Measurements from ENCODE around the gene SLC14A1. TPM values are rescaled to one million over a fixed set of nuclear protein-coding genes. Genes with fewer than 3 reads are reported as not detected.

Gene SLC14A1
- total and polyA plus RNA-seq, 10 of the 15 experiments (the other 5 are each of a cell fraction or from before 2014, with no cell fraction given), result 0.06 to 0.67 (median 0.10) TPM; not detected in 2

- no peak for TF ChIP-seq RELB (IDR thresholded peaks at IDR 0.05; ENCODE audit: low read depth)
Observed at GRCh38 chr18:45748501-45748900, 24.5 kb downstream of the SLC14A1 start (continued).

GRCh38 chr18:45749918-45750689 lies 26.1 kb downstream of the SLC14A1 start:
- ATAC-seq (peak; percentile 69), FAIRE-seq (peak; percentile 82), DNase-seq (ENCODE audit: low read depth, low spot score) (peak; percentile 32)
- POLR2A ChIA-PET, result no interaction called here
- SMC1A ChIA-PET (ENCODE audit: uncharacterized antibody, unreplicated experiment), result interaction anchor here (1.0 to 2.5 kb wide), 6 partner anchors 25 to 334 kb away, joined by 3 to 7 read pairs (median 4); no protein-coding TSS in a partner anchor
- Histone ChIP-seq H3K9ac (ENCODE audit: control insufficient read depth, insufficient read depth, low read length) (no peak overlapping the region), H3K36me3 (ENCODE audit: control insufficient read depth in 2 of 2, insufficient read depth in 2 of 2, low read length in 1 of 2) (no peaks in the 10 kb centered on the region), H3K27me3 (replicated peaks in 1 of 2; ENCODE audit: control insufficient read depth in 2 of 2, insufficient read depth in 2 of 2, low read length in 1 of 2) (no peaks in the 10 kb centered on the region; a peak in 1 of 4 replicates), H3K4me2 (ENCODE audit: control insufficient read depth, insufficient read depth) (peak overlapping the region; percentile 63), H3K9me3 (replicated peaks; ENCODE audit: control insufficient read depth, insufficient read depth, low read length) (no peaks in the 10 kb centered on the region; the same call in 2 of the 3 replicates), H3K4me3 (peak overlapping the region; percentile 8; the same call in 1 of the 2 replicates), H4K20me1 (ENCODE audit: control insufficient read depth, insufficient read depth) (no peaks in the 10 kb centered on the region), H3K27ac (ENCODE audit: control insufficient read depth, insufficient read depth) (0 out of 2 replicates have a peak overlapping the region, but pooled peaks have one; percentile 26), H3K4me1 (ENCODE audit: control insufficient read depth, insufficient read depth, low read length) (peaks cover 14% of the 10 kb centered on the region), H3K79me2 (ENCODE audit: control insufficient read depth, insufficient read depth, low read length) (no peaks in the 10 kb centered on the region), H2AFZ (ENCODE audit: control insufficient read depth, low read depth, low read length) (peak overlapping the region; percentile 7; the same call in 1 of the 2 replicates)
- in situ Hi-C loops (cut with MboI) (no loop called here), intact Hi-C loops (cut with micrococcal nuclease; ENCODE audit: unreplicated experiment) (no loop called here)
- BruUV-seq (replicated peaks), result no TSS peak
- WGBS (ENCODE audit: insufficient coverage, insufficient replicate concordance, low lambda C conversion rate, missing lambda C conversion rate), result 35% methylated on average over 6 of the region's 6 CpGs
- CTCF ChIA-PET, result interaction anchor here (0.7 to 2.0 kb wide), 7 partner anchors 13 to 160 kb away, joined by 3 to 6 read pairs (median 4); no protein-coding TSS in a partner anchor
- RAD21 ChIA-PET (ENCODE audit: unreplicated experiment), result interaction anchor here (1.5 kb wide), 1 partner anchor 10 kb away, joined by 4 read pairs; no protein-coding TSS in a partner anchor
- no peak for TF ChIP-seq NFIC (IDR thresholded peaks at IDR 0.05; ENCODE audit: low read depth, low read length)
- TF ChIP-seq NRF1 (conservative IDR thresholded peaks at IDR 0.05; ENCODE audit: low read depth, low read length), result no peak
- peak; percentile 22; the same call in 1 of the 2 replicates for TF ChIP-seq MTA2 (IDR thresholded peaks at IDR 0.05; ENCODE audit: low read depth)
- TF ChIP-seq ASH2L (IDR thresholded peaks at IDR 0.05; ENCODE audit: borderline replicate concordance, low read depth), result no peak
- no peak for TF ChIP-seq RBBP5 (conservative IDR thresholded peaks at IDR 0.05)
- TF ChIP-seq ELK1 (IDR thresholded peaks at IDR 0.05; ENCODE audit: low read depth, low read length), result no peak
- TF ChIP-seq MEF2B (IDR thresholded peaks at IDR 0.05; ENCODE audit: partially characterized antibody, poor library complexity, severe bottlenecking), result peak; percentile 61
- TF ChIP-seq SPI1 (IDR thresholded peaks at IDR 0.05; ENCODE audit: borderline replicate concordance, insufficient read depth, low read depth, low read length), result peak; percentile 86
- TF ChIP-seq ZNF592 (IDR thresholded peaks at IDR 0.05), result 0 out of 2 replicates have a peak, but pooled peaks have one; percentile 39
- 0 out of 2 replicates have a peak, but pooled peaks have one; percentile 48 for TF ChIP-seq IKZF1 (conservative IDR thresholded peaks at IDR 0.05)
- no peak for TF ChIP-seq EGR1 (IDR thresholded peaks at IDR 0.05; ENCODE audit: borderline replicate concordance in 1 of 2, low read depth in 2 of 2, low read length in 2 of 2)
